GM21737 (cell line): ENCODE data around the gene PRPF8.

ENCODE experiments used
- ATAC-seq: cut with Tn5 transposase; IDR thresholded peaks from one replicate; pipeline ENCODE4 v1.9.1; 2021; ENCODE audit warnings: mild to moderate bottlenecking, moderate library complexity; ENCODE audit not compliant: unreplicated experiment

PRPF8 gene

GRCh38 chr17:1627982-1628855, 56.4 kb downstream of the PRPF8 start, which contains the start of gene SLC43A2:
TSS of gene SLC43A2 (minus strand) at chr17:1628834. CDS start at chr17:1627874, 960 bp downstream.
- peak; percentile 35 for ATAC-seq

DNA sequence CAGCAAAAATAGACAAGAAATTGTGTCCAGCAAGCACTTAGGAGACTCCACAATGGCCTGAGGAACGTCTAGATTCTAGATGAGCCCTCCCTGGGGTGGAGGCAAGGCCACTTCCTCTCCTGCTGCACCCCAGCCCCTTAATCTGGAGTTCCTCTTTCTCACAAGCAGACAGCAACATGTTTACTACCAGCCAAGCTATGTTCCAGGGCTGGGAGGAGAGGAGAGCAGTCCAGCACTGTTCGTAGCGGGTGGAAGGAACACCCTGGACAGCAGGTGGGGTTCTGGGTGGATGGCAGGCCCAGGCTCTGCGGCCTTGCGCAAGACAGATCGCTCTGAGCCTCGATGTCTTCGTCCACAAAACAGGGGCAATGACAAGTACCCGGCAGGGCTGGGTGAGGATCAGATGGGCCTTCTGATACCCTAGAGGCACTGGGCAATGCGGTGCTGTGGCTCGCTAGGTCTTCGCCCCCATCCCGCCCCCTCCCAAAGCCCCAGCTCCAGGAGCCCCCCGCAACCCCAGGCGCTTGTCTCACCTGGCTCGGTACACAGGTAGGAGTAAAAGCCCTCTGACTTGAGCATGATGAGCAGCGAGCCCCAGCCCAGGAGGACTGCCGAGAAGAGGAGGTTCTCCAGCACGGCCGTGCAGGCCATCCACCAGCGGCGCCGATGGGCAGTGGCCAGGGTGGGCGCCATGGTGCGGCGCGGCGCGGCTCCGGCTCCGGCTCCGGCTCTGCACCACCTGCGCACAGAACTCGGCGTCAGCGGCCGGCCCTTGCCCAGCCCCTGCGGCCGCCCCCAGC, 57.3 kb downstream of the PRPF8 start:
- no peak for ATAC-seq

GRCh38 chr17:1626333-1626732, 58.3 kb downstream of the PRPF8 start:
- ATAC-seq, result no peak

- no peak for ATAC-seq
These were observed 59.1 kb downstream of the PRPF8 start for GRCh38 chr17:1625581-1625980.

- ATAC-seq, result no peak
These were observed 59.6 kb downstream of the PRPF8 start for GRCh38 chr17:1625053-1625452.

DNA sequence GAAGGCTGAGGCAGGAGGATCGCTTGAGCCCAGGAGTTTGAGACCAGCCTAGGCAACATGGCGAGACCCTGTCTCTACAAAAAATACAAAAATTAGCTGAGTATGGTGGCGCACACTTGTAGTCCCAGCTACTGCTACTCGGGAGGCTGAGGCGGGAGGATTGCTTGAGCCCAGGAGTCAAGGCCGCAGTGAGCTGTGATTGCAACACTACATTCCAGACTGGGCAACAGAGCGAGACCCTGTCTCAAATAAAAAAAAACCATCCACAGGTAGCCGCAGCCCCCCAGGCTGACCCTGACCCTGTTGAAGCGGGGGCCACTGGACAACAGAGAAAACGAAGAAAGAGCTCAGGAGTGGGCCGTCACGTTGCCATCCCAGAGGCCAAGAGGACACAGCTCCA, 60.0 kb downstream of the PRPF8 start:
- ATAC-seq, result no peak

- ATAC-seq, result no peak
These were observed 61.5 kb downstream of the PRPF8 start for GRCh38 chr17:1623057-1623630.

DNA sequence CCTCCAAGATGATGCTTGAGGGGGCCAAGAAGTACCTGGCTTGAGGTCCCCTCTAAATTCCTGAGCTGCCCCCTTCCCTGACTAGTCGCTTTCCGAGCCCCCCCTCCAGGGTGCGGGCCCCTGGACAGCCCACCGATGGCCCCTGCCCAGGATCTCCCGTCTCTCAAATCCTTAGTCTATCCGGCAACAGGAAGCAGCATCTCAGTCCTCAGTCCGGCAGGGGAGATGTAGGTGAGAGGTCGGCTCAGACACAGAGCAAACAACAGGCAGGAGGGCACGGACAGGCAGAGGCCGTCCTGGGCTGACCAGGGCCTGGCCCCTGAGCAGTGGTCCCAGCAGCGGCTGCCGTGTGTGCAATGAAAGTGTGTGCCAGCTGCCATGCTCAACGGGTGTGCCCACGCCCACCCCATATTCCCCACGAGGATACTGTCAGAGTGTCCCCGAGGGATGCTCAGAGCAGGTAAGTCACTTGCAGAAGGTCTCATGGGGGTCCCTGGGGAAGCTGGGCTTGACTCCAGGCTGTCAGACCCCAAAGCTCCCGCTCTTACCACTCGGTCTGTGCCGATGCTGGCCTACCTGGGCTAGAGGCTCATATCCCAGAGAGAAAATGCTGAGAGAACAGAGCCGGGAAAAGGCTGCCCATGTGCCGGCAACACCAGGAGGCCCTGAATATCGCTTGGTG, 63.3 kb downstream of the PRPF8 start:
- no peak for ATAC-seq

- no peak for ATAC-seq
These were observed 64.2 kb downstream of the PRPF8 start for GRCh38 chr17:1620486-1620885.

GRCh38 chr17:1617620-1618174, 67.0 kb downstream of the PRPF8 start:
- no peak for ATAC-seq

DNA sequence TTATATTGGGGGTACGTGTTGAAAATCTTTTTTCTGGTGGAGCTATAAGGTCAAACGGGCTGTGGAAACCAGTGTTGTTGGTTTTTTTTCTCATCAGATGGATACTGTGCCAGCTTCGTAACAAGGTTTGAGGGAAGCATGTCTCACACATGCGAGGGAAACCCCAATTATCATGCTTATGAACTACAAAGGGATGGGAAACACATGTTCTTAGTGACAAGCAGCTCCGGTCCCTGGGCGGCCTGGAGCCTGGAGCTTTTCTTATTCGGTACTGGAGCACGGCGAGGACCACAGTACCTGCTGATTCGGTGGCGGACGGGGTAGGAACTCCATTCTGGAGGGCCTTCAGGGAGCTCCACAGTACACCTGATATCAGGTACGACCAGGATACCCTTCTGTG, 68.6 kb downstream of the PRPF8 start:
- ATAC-seq, result no peak

GRCh38 chr17:1612400-1612799, 72.3 kb downstream of the PRPF8 start:
- ATAC-seq, result no peak

DNA sequence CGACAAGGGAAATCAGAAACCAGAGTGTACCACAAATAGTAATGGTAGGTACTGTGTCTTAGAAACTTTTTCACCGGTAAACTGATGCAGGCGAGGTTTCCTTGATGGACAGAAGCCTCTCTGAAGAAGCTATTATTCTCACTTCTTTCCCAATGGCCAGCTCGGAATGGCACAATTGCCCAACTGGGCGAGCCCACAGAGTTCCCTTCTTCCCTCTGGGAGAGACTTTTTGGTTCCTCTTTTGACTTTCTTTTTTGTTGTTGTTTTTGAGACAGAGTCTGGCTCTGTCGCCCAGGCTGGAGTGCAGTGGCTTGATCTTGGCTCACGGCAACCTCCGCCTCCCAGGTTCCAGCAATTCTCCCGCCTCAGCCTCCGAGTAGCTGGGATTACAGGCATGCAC, 73.0 kb downstream of the PRPF8 start:
- ATAC-seq, result no peak

- no peak for ATAC-seq
These were observed 76.0 kb downstream of the PRPF8 start for GRCh38 chr17:1608676-1609075.

GRCh38 chr17:1607971-1608320, 76.7 kb downstream of the PRPF8 start:
- no peak for ATAC-seq

DNA sequence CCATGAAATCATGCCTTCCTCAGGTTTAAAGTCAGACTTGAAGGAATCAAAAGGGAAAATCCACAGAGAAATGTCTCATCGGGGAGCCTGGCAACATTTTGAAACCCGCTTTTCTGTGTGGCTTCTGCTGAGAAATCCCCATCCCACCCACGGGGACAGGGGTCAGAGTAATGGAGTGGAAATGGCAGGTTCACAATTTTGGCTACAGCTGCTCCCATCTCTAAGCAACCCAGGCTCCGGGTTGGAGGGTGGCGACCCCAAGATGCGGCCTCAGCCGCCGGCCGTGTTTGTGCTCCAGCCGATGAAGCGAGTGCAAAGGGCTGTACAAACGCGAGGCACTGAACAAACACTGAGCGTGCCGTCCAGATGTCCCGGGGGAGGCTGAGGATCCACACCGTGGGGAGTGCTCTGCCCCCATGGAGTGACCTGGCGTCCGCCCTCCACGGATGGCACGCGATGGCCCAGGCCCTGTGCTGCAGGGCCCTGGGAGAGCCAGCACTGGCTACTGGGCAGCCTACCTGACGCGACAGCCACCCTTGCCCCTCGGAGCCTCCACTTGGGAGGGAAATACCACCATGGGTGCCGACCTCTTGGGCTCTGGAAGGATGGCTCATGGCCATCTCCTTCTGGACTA, 78.2 kb downstream of the PRPF8 start:
- ATAC-seq, result no peak

GRCh38 chr17:1605681-1606351, 78.9 kb downstream of the PRPF8 start:
- ATAC-seq, result no peak

DNA sequence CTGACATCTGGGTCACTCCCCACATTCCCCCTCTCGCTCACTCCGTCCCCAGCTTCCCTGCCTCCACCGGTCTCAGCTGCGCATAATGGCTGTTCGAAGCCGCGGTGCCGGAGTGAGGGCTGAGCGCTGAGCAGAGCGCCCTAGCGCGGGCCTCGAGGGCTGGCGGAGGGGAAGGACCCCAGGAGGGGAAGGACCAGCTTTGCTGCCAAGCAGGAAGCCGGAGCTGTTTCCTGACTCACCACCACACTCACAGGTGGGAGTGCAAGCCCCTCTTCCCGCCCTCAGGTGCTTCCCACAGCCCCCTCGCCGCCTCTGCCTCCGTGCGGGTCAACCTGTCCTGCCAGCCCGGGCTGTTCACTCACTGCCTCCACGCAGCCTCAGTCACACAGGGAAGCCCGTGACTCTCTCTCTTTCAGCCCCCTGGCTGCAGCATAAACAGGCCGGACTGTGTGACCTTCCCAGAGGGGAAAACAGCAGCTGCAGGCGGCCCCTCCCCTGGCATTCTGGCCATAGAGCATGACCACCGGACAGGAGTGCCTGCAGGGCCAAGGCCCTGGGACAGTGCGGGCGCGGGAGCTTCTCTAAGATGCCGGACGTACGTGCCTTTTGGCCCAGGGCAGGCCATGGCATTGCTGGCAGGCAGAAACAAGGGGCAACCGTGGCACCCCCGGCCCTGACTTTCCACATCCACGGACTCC, 79.7 kb downstream of the PRPF8 start:
- no peak for ATAC-seq

- no peak for ATAC-seq
These were observed 83.1 kb downstream of the PRPF8 start for GRCh38 chr17:1601571-1601970.
